GM19324 (cell line): ENCODE measurements around the gene SLC50A1.

ENCODE experiments used
- ATAC-seq: cut with Tn5 transposase; IDR thresholded peaks from one replicate; pipeline ENCODE4 v1.9.1; 2021; ENCODE audit warnings: mild to moderate bottlenecking, moderate library complexity; ENCODE audit not compliant: unreplicated experiment, low FRiP score

SLC50A1 gene

DNA sequence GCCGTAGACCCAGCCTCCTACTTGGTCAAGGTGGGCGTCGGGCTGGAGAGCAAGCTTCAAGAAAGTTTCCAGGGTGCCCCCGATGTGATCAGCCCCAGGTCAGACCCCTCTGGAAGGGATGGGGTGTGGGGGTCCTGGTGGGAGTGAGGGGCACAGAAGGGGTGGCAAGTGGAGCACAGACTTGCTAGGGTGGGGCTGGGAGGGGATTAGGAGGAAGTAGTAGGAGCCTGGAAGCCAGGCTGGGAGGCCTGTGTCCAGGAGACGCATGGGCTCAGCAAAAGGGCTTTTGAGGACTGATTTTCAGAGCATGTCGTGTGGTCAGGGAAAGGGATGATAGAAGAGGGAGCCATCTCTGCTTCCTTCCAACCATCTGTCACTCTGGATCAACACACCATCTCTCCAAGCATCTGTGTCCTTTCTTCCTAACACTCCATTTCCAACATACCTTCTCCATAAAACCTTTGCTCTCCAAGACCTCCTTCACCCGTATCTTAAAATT, 46.4 kb downstream of the SLC50A1 start:
- no peak for ATAC-seq

- ATAC-seq, result no peak
Observed at GRCh38 chr1:155183775-155184221, 48.1 kb downstream of the SLC50A1 start.

DNA sequence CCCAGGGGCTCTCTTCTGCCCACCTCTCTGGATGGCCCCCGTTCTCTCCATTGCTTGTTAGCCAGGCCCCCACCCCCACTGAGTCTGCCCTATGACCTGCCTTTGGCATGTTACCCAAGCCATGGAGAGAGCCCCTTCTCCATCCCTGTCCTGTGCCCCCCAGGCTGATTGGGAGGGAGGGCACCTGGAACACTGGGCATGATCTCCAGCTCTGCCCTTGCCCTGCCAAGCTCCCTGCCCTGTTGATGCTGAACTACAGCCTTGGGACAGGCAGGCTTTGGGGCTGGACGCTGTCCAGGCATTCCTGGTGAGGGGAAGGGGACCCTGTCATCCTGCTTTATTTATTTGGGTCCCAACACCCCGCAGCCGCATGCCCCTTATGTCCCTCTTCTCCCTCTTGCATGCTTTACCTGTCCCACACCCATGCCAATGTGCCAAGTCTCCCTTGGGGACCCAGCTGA, 48.7 kb downstream of the SLC50A1 start:
- ATAC-seq, result no peak

- ATAC-seq, result peak; percentile 76
Observed at GRCh38 chr1:155184835-155185782, 49.5 kb downstream of the SLC50A1 start.

- ATAC-seq, result peak; percentile 12
Observed at GRCh38 chr1:155185783-155186066, 50.1 kb downstream of the SLC50A1 start.

- ATAC-seq, result no peak
Observed at GRCh38 chr1:155186067-155186793, 50.6 kb downstream of the SLC50A1 start.

- ATAC-seq, result no peak
Observed at GRCh38 chr1:155186794-155187455, 51.3 kb downstream of the SLC50A1 start.

GRCh38 chr1:155187456-155187891, 51.8 kb downstream of the SLC50A1 start:
- ATAC-seq, result no peak

DNA sequence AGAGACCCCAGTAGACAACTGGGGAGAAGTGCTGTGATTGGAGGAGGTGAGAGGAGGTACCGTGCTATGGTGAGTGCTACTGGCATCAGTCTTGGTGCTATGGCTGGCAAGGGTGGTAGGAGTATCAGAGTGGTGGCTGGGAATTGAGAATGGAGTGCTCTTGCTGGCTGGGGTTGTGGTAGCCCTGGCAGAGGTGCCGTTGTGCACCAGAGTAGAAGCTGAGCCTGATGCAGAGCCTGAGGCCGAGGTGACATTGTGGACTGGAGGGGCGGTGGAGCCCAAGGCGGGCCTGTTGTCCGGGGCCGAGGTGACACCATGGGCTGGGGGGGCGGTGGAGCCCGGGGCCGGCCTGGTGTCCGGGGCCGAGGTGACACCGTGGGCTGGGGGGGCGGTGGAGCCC, 52.6 kb downstream of the SLC50A1 start:
- no peak for ATAC-seq
